ENCODE measurements around the gene CMTM1.

The CMTM1 gene

GRCh38 chr16:66566051-66566901 is at the start of gene CMTM1:
Gene CMTM1 (plus strand): TSS chr16:66566439. CDS start chr16:66566514, 75 bp downstream.
- no peak for DNase-seq (ENCODE audit: low spot score)

GRCh38 chr16:66516509-66516807 is 49.8 kb upstream of the CMTM1 start:
- DNase-seq (ENCODE audit: low spot score): no peak

- peak; percentile 73 for DNase-seq (ENCODE audit: low spot score)
Measured at GRCh38 chr16:66516808-66517585, 49.2 kb upstream of the CMTM1 start.

- no peak for DNase-seq (ENCODE audit: low spot score)
Measured at GRCh38 chr16:66517586-66518263, 48.5 kb upstream of the CMTM1 start.

- DNase-seq (ENCODE audit: low spot score): no peak
Measured at GRCh38 chr16:66519482-66520373, 46.5 kb upstream of the CMTM1 start.

GRCh38 chr16:66520406-66521170 is 45.7 kb upstream of the CMTM1 start:
- DNase-seq (ENCODE audit: low spot score): no peak

GRCh38 chr16:66521252-66521713 is 45.0 kb upstream of the CMTM1 start:
- no peak for DNase-seq (ENCODE audit: low spot score)

GRCh38 chr16:66521951-66522771 is 44.1 kb upstream of the CMTM1 start:
- no peak for DNase-seq (ENCODE audit: low spot score)

GRCh38 chr16:66522816-66523590 is 43.2 kb upstream of the CMTM1 start:
- DNase-seq (ENCODE audit: low spot score): no peak

GRCh38 chr16:66523861-66524354 is 42.3 kb upstream of the CMTM1 start:
- DNase-seq (ENCODE audit: low spot score): no peak

GRCh38 chr16:66524601-66525164 is 41.6 kb upstream of the CMTM1 start:
- DNase-seq (ENCODE audit: low spot score): no peak

GRCh38 chr16:66525396-66526180 is 40.7 kb upstream of the CMTM1 start:
- no peak for DNase-seq (ENCODE audit: low spot score)

GRCh38 chr16:66528294-66528693 is 37.9 kb upstream of the CMTM1 start:
- DNase-seq (ENCODE audit: low spot score): no peak

GRCh38 chr16:66529475-66529874 is 36.8 kb upstream of the CMTM1 start:
- DNase-seq (ENCODE audit: low spot score): no peak

GRCh38 chr16:66534376-66534799 is 31.9 kb upstream of the CMTM1 start:
- DNase-seq (ENCODE audit: low spot score): no peak

- no peak for DNase-seq (ENCODE audit: low spot score)
Measured at GRCh38 chr16:66536525-66536924, 29.7 kb upstream of the CMTM1 start.

- DNase-seq (ENCODE audit: low spot score): no peak
Measured at GRCh38 chr16:66537236-66537635, 29.0 kb upstream of the CMTM1 start.

GRCh38 chr16:66538910-66539309 is 27.3 kb upstream of the CMTM1 start:
- no peak for DNase-seq (ENCODE audit: low spot score)
